HPDE6-E6E7 (cell line): ENCODE measurements around the gene SLC35G3.
"Not testable (repeated sequence)": the region's sequence is repeated elsewhere in the genome, so short reads cannot be mapped to it uniquely, and the experiment has no call there.

Source experiments
- DNase-seq: peaks from one replicate; pipeline ENCODE4 v3.0.0; 2011; ENCODE audit warnings: missing footprints; ENCODE audit errors: extremely low spot score

SLC35G3 gene

GRCh38 chr17:35194001-35194400 lies at the start of gene SLC35G3:
Gene SLC35G3, minus strand, starts transcription at chr17:35194393. Its CDS starts 86 bp downstream, at chr17:35194307.
- DNase-seq: not testable (repeated sequence)

GRCh38 chr17:35243561-35244340 lies 49.6 kb upstream of the SLC35G3 start:
- DNase-seq: no peak

- DNase-seq: peak; percentile 78
Measured at GRCh38 chr17:35242805-35243560, 48.8 kb upstream of the SLC35G3 start, which contains the start of gene SLFN5. Gene SLFN5, plus strand, starts transcription at chr17:35243072. Its CDS starts 15,619 bp downstream, at chr17:35258691.

GRCh38 chr17:35242158-35242804 lies 48.1 kb upstream of the SLC35G3 start:
- DNase-seq: peak; percentile 91

- no peak for DNase-seq
Measured at GRCh38 chr17:35241520-35241919, 47.3 kb upstream of the SLC35G3 start.

- DNase-seq: no peak
Measured at GRCh38 chr17:35240861-35241260, 46.7 kb upstream of the SLC35G3 start.

GRCh38 chr17:35239823-35240222 lies 45.6 kb upstream of the SLC35G3 start:
- no peak for DNase-seq

GRCh38 chr17:35238821-35239220 lies 44.6 kb upstream of the SLC35G3 start:
- peak; percentile 70 for DNase-seq

- DNase-seq: no peak
Measured at GRCh38 chr17:35236821-35237220, 42.6 kb upstream of the SLC35G3 start.

- no peak for DNase-seq
Measured at GRCh38 chr17:35235917-35236316, 41.7 kb upstream of the SLC35G3 start.

GRCh38 chr17:35235289-35235688 lies 41.1 kb upstream of the SLC35G3 start:
- DNase-seq: no peak

GRCh38 chr17:35234315-35234714 lies 40.1 kb upstream of the SLC35G3 start:
- not testable (repeated sequence) for DNase-seq

GRCh38 chr17:35229638-35230037 lies 35.4 kb upstream of the SLC35G3 start:
- no peak for DNase-seq

GRCh38 chr17:35227546-35227945 lies 33.4 kb upstream of the SLC35G3 start:
- no peak for DNase-seq

GRCh38 chr17:35224436-35224835 lies 30.2 kb upstream of the SLC35G3 start:
- DNase-seq: no peak

- no peak for DNase-seq
Measured at GRCh38 chr17:35222452-35222851, 28.3 kb upstream of the SLC35G3 start.

GRCh38 chr17:35218915-35219314 lies 24.7 kb upstream of the SLC35G3 start:
- DNase-seq: no peak

- no peak for DNase-seq
Measured at GRCh38 chr17:35217107-35217506, 22.9 kb upstream of the SLC35G3 start.

GRCh38 chr17:35214631-35215273 lies 20.6 kb upstream of the SLC35G3 start:
- DNase-seq: no peak

- DNase-seq: no peak
Measured at GRCh38 chr17:35214192-35214591, 20.0 kb upstream of the SLC35G3 start.

GRCh38 chr17:35213412-35213940 lies 19.3 kb upstream of the SLC35G3 start:
- no peak for DNase-seq

- no peak for DNase-seq
Measured at GRCh38 chr17:35212668-35213067, 18.5 kb upstream of the SLC35G3 start.
